Sigmoid colon (tissue), 4 donors: ENCODE measurements around the gene GSC.
"Not testable (repeated sequence)": the region's sequence is repeated elsewhere in the genome, so short reads cannot be mapped to it uniquely, and the experiment has no call there.

Source experiments
- POLR2AphosphoS5 ChIP-seq, 4 donors: sonication (generic); formaldehyde crosslinking; IDR thresholded peaks; one replicate each; pipeline ENCODE4 v1.6.1; 2017; ENCODE audit warnings: antibody characterized with exemption in 4 of 4
- TF ChIP-seq, protein P1 (sequence below), 4 experiments: fragments of 450-650 bp in 3 of 4; fragments of 200-600 bp in 1 of 4; IDR thresholded peaks; one replicate each; pipeline ENCODE4 v1.5.1; 2016 to 2019; ENCODE audit warnings: antibody characterized with exemption in 4 of 4, mild to moderate bottlenecking in 3 of 4, moderate library complexity in 2 of 4

DNA sequence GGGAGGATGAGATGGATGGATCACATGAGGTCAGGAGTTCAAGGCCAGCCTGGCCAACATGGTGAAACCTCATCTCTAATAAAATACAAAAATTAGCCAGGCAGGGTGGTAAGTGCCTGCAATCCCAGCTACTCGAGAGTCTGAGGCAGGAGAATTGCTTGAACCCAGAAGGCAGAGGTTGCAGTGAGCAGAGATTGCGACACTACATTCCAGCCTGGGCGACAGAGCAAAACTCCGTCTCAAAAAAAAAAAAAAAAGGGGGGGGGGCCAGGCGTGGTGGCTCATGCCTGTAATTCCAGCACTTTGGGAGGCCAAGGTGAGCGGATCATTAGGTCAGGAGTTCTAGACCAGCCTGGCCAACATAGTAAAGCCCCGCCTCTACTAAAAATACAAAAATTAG lies 22.8 kb downstream of the GSC start:
- TF ChIP-seq, protein P1, sequence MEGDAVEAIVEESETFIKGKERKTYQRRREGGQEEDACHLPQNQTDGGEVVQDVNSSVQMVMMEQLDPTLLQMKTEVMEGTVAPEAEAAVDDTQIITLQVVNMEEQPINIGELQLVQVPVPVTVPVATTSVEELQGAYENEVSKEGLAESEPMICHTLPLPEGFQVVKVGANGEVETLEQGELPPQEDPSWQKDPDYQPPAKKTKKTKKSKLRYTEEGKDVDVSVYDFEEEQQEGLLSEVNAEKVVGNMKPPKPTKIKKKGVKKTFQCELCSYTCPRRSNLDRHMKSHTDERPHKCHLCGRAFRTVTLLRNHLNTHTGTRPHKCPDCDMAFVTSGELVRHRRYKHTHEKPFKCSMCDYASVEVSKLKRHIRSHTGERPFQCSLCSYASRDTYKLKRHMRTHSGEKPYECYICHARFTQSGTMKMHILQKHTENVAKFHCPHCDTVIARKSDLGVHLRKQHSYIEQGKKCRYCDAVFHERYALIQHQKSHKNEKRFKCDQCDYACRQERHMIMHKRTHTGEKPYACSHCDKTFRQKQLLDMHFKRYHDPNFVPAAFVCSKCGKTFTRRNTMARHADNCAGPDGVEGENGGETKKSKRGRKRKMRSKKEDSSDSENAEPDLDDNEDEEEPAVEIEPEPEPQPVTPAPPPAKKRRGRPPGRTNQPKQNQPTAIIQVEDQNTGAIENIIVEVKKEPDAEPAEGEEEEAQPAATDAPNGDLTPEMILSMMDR (IDR thresholded peaks at IDR 0.05), result not testable (repeated sequence)
- not testable (repeated sequence) for TF ChIP-seq POLR2AphosphoS5 (IDR thresholded peaks at IDR 0.05)
